ENCODE measurements around the gene CALML5. TPM values are rescaled to one million over a fixed set of nuclear protein-coding genes. Genes with fewer than 3 reads are reported as not detected.

Gene CALML5, protein sequence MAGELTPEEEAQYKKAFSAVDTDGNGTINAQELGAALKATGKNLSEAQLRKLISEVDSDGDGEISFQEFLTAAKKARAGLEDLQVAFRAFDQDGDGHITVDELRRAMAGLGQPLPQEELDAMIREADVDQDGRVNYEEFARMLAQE
- not detected in 5 replicates for total RNA-seq (2022; extraction: Qiagen RNA extraction)

DNA sequence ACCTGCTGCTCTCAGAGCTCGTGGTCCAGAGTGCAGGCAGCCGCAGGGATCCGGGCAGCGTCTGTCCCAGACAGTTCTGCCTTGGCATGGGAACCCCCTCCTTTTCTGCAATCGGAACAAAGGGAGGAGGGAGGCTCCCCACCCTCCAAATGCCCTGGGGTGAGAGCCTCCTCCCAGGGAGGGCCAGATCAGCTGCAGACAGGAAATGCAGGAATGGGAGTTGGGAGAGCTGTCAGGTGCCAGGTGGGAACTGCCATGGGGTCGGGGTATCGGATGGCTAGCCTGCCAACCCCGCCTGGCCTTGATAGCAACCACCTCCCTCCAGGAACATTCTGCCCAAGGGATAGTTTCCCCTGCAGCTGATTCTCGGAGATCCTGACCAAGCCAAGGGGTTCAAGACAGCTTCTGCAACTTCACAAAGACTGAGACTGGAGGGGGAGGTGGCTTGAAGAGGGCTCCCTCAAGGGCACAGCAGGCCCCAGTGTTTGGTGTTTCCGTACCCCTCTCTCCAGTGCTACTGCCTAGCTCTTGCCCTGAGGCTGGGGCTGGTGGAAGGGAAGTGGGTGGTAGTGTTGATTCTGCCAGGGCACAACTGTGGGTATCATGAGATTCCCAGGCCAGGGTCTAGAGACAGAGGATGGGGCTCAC, at the start of gene CALML5:
Gene CALML5, minus strand, starts transcription at position 78 of the 648 bp plus-strand sequence. CDS start 132 bp downstream, outside the sequence.

DNA sequence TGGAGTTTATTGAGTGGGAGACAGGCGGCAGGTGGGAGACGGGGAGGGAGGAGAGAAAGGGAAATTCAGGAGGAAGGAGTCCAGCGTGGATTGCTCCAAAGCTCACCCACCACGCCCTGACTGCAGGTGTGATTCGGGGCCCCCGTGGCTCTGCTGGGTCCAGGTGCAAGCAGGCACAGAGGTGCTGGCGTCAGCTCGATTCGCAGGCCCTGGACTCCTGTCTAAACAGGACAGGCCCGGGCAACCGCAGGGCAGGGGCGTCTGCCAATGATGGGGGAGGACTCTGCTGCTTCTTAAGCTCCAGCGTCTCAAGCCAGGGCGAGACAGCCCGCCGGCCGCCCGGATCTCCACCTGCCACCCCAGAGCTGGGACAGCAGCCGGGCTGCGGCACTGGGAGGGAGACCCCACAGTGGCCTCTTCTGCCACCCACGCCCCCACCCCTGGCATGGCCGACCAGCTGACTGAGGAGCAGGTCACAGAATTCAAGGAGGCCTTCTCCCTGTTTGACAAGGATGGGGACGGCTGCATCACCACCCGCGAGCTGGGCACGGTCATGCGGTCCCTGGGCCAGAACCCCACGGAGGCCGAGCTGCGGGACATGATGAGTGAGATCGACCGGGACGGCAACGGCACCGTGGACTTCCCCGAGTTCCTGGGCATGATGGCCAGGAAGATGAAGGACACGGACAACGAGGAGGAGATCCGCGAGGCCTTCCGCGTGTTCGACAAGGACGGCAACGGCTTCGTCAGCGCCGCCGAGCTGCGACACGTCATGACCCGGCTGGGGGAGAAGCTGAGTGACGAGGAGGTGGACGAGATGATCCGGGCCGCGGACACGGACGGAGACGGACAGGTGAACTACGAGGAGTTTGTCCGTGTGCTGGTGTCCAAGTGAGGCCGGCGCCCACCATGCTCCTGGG, 25.5 kb upstream of the CALML5 start, which contains the start of gene CALML3:
Gene CALML3, plus strand, starts transcription at position 321 of the 920 bp plus-strand sequence. Its CDS starts 125 bp downstream, at position 446.

Other genes starting within 250 kb of the CALML5 start
- not detected in 5 replicates for gene UCN3, start 134.6 kb downstream of the CALML5 start, total RNA-seq (2022; extraction: Qiagen RNA extraction)
- 0.23 to 0.57 TPM (median 0.39 TPM) in 5 replicates for gene TUBAL3, start 94.7 kb downstream of the CALML5 start, total RNA-seq (2022; extraction: Qiagen RNA extraction)
- 53.0 to 74.1 TPM (median 68.4 TPM) in 5 replicates for gene NET1, start 87.0 kb downstream of the CALML5 start, total RNA-seq (2022; extraction: Qiagen RNA extraction)
- gene CALML3, start 25.4 kb upstream of the CALML5 start, total RNA-seq (2022; extraction: Qiagen RNA extraction) = 0.02 TPM in 1 of 5 replicates, not detected in the others
- gene ASB13, start 167.0 kb upstream of the CALML5 start, total RNA-seq (2022; extraction: Qiagen RNA extraction) = 18.2 to 23.9 TPM (median 22.7 TPM) in 5 replicates
- 24.9 to 42.1 TPM (median 35.3 TPM) in 5 replicates for gene TASOR2, start 185.3 kb upstream of the CALML5 start, total RNA-seq (2022; extraction: Qiagen RNA extraction)

Data from A549 treated with CORT108297 at 1 μM for 4 hours (cell line).